H1 (cell line): ENCODE measurements around the gene TYSND1. TPM values are rescaled to one million over a fixed set of nuclear protein-coding genes. Genes with fewer than 3 reads are reported as not detected.

ENCODE experiments used
- CTCF ChIA-PET: fragments of 300-600 bp; sonication (Branson Sonifier 250); formaldehyde crosslinking; loops from one replicate; lab custom pipeline; 2021; ENCODE audit not compliant: partially characterized antibody; lab: Charles Lee
- POLR2A ChIA-PET: fragments of 300-600 bp; sonication (Branson Sonifier 250); formaldehyde crosslinking; loops from one replicate; lab custom pipeline; 2021; ENCODE audit warnings: inconsistent platforms; ENCODE audit not compliant: partially characterized antibody; lab: Charles Lee
- DNase-seq, 2 experiments: peaks; one replicate each; pipeline versions ENCODE4 v3.0.0 to v3.0.0-alpha.2; 2010 to 2022; ENCODE audit warnings: low spot score in 2 of 2, low read depth in 1 of 2, mixed read lengths in 1 of 2
- FAIRE-seq: peaks from 2 replicates; lab custom pipeline; 2011; peaks lifted over from hg19 to GRCh38; lab: Jason Lieb, UNC
- H2AFZ ChIP-seq: 2 replicates; pipeline ENCODE4 v1.8.1; 2012; ENCODE audit warnings: low read length, inconsistent platforms
- H2AK5ac ChIP-seq: 2 replicates; pipeline ENCODE4 v1.6.1; 2013; ENCODE audit warnings: low read depth, low read length
- H2BK120ac ChIP-seq: replicated peaks from 2 replicates; pipeline ENCODE3; 2013; ENCODE audit warnings: low read depth, low read length, inconsistent platforms
- H2BK12ac ChIP-seq: 2 replicates; pipeline ENCODE4 v1.6.1; 2013; ENCODE audit warnings: low read depth, low read length
- H2BK15ac ChIP-seq: 2 replicates; pipeline ENCODE4 v1.6.1; 2013; ENCODE audit warnings: low read length
- H2BK20ac ChIP-seq: 2 replicates; pipeline ENCODE4 v1.6.1; 2013; ENCODE audit warnings: low read length
- H2BK5ac ChIP-seq: 2 replicates; pipeline ENCODE4 v1.6.1; 2013; ENCODE audit warnings: low read depth, low read length
- H3K14ac ChIP-seq: 2 replicates; pipeline ENCODE4 v1.6.1; 2013; ENCODE audit warnings: inconsistent platforms; ENCODE audit not compliant: insufficient read length
- H3K18ac ChIP-seq: 2 replicates; pipeline ENCODE4 v1.6.1; 2013; ENCODE audit warnings: low read length; ENCODE audit errors: extremely low read depth
- H3K23ac ChIP-seq: 2 replicates; pipeline ENCODE4 v1.6.1; 2013; ENCODE audit warnings: inconsistent platforms; ENCODE audit not compliant: insufficient read length
- H3K23me2 ChIP-seq: 2 replicates; pipeline ENCODE4 v1.6.1; 2013; ENCODE audit warnings: low read depth, low read length
- H3K27ac ChIP-seq: 2 replicates; pipeline ENCODE4 v1.6.1; 2011; ENCODE audit warnings: low read depth, low read length, inconsistent platforms
- H3K27me3 ChIP-seq, 4 experiments: replicated peaks in 1 of 4; 1 replicate in 1 of 4; 2 replicates in 3 of 4; pipeline versions ENCODE4 v1.6.1 to v1.8.1; 2011 to 2013; ENCODE audit warnings: low read length in 3 of 4, mild to moderate bottlenecking in 3 of 4, inconsistent platforms in 2 of 4, mixed read lengths in 2 of 4, moderate library complexity in 1 of 4; ENCODE audit not compliant: control insufficient read depth in 3 of 4, insufficient read depth in 3 of 4; ENCODE audit errors: extremely low read depth in 1 of 4
- H3K36me3 ChIP-seq, 4 experiments: 2 replicates each; pipeline versions ENCODE4 v1.6.1 to v1.8.1; 2011 to 2013; ENCODE audit warnings: mild to moderate bottlenecking in 4 of 4, low read length in 3 of 4, moderate library complexity in 2 of 4, control low read depth in 1 of 4, inconsistent platforms in 1 of 4; ENCODE audit not compliant: insufficient read depth in 4 of 4, control insufficient read depth in 2 of 4
- H3K4ac ChIP-seq: replicated peaks from 2 replicates; pipeline ENCODE3; 2013; ENCODE audit warnings: low read length, low read depth, mixed read lengths, inconsistent platforms; ENCODE audit not compliant: insufficient read length
- H3K4me1 ChIP-seq, 4 experiments: replicated peaks in 1 of 4; 1 replicate in 1 of 4; 2 replicates in 3 of 4; pipeline versions ENCODE4 v1.6.1 to v1.8.1; 2011 to 2013; ENCODE audit warnings: low read length in 3 of 4, inconsistent platforms in 2 of 4, mixed read lengths in 1 of 4; ENCODE audit not compliant: insufficient read depth in 4 of 4, control insufficient read depth in 3 of 4
- H3K4me2 ChIP-seq, 2 experiments: 2 replicates each; pipeline versions ENCODE4 v1.6.1 to v1.8.1; 2011 to 2013; ENCODE audit warnings: low read depth in 2 of 2, low read length in 2 of 2, control low read depth in 1 of 2, inconsistent platforms in 1 of 2, mild to moderate bottlenecking in 1 of 2; ENCODE audit not compliant: insufficient read depth in 1 of 2
- H3K4me3 ChIP-seq, 4 experiments: fragments of 200-600, 300-600 bp in 1 of 4; sonication (generic), shearing (Covaris generic), sonication (Bioruptor Twin) in 1 of 4; 2 replicates each; pipeline versions ENCODE4 v1.5.1 to v1.8.1; 2011 to 2016; ENCODE audit warnings: low read length in 4 of 4, low read depth in 3 of 4, control low read depth in 2 of 4, inconsistent platforms in 2 of 4, mild to moderate bottlenecking in 2 of 4, mixed read lengths in 1 of 4, moderate library complexity in 1 of 4; ENCODE audit not compliant: insufficient read depth in 2 of 4; ENCODE audit errors: extremely low read depth in 1 of 4
- H3K56ac ChIP-seq: replicated peaks from 2 replicates; pipeline ENCODE3; 2013; ENCODE audit warnings: low read depth, mild to moderate bottlenecking, mixed read lengths, low read length, inconsistent platforms; ENCODE audit not compliant: insufficient read length
- H3K79me1 ChIP-seq: 2 replicates; pipeline ENCODE4 v1.6.1; 2013; ENCODE audit warnings: low read depth, low read length, control low read depth
- H3K79me2 ChIP-seq, 2 experiments: 2 replicates each; pipeline versions ENCODE4 v1.6.1 to v1.8.1; 2012 to 2013; ENCODE audit warnings: low read length in 2 of 2, mild to moderate bottlenecking in 2 of 2, inconsistent platforms in 1 of 2; ENCODE audit not compliant: insufficient read depth in 2 of 2, control insufficient read depth in 1 of 2
- H3K9ac ChIP-seq, 4 experiments: replicated peaks in 1 of 4; 1 replicate in 1 of 4; 2 replicates in 3 of 4; pipeline versions ENCODE4 v1.6.1 to v1.8.1; 2011 to 2013; ENCODE audit warnings: low read depth in 3 of 4, low read length in 3 of 4, control low read depth in 2 of 4, mild to moderate bottlenecking in 2 of 4, moderate library complexity in 2 of 4, inconsistent platforms in 1 of 4; ENCODE audit errors: extremely low read depth in 1 of 4
- H3K9me3 ChIP-seq, 2 experiments: 2 replicates each; pipeline versions ENCODE4 v1.6.1 to v1.8.1; 2012 to 2013; ENCODE audit warnings: mild to moderate bottlenecking in 2 of 2, moderate library complexity in 2 of 2, control low read depth in 1 of 2, inconsistent platforms in 1 of 2, low read depth in 1 of 2, low read length in 1 of 2, mixed read lengths in 1 of 2; ENCODE audit not compliant: insufficient read depth in 2 of 2
- H4K20me1 ChIP-seq, 2 experiments: replicated peaks in 1 of 2; 2 replicates each; pipeline versions ENCODE3 to v1.8.1; 2011 to 2013; ENCODE audit warnings: inconsistent platforms in 2 of 2, low read length in 2 of 2, mild to moderate bottlenecking in 1 of 2; ENCODE audit not compliant: insufficient read depth in 2 of 2, control insufficient read depth in 1 of 2
- H4K5ac ChIP-seq: 2 replicates; pipeline ENCODE4 v1.6.1; 2013; ENCODE audit warnings: low read length, low read depth, mixed read lengths, inconsistent platforms; ENCODE audit not compliant: insufficient read length
- H4K8ac ChIP-seq: 2 replicates; pipeline ENCODE4 v1.8.0; 2013; ENCODE audit warnings: mild to moderate bottlenecking, moderate library complexity, low read length, inconsistent platforms; ENCODE audit not compliant: insufficient read depth; ENCODE audit errors: extremely low read depth
- H4K91ac ChIP-seq: replicated peaks from 2 replicates; pipeline ENCODE3; 2013; ENCODE audit warnings: low read length, mixed read lengths, inconsistent platforms; ENCODE audit not compliant: insufficient read length
- CHD2 ChIP-seq: IDR thresholded peaks from 2 replicates; pipeline ENCODE4 v1.6.1; 2012; ENCODE audit warnings: low read length, improper control_type of control experiment
- GTF2F1 ChIP-seq: IDR thresholded peaks from 2 replicates; pipeline ENCODE4 v1.6.1; 2012; ENCODE audit warnings: low read depth, low read length, improper control_type of control experiment, borderline replicate concordance
- NANOG ChIP-seq: IDR thresholded peaks from 2 replicates; pipeline ENCODE4 v1.6.1; 2011; ENCODE audit warnings: low read length, low read depth, mild to moderate bottlenecking, inconsistent platforms; ENCODE audit not compliant: insufficient read depth, poor library complexity, severe bottlenecking
- RBBP5 ChIP-seq: IDR thresholded peaks from 2 replicates; pipeline ENCODE4 v1.7.1; 2012; ENCODE audit warnings: low read depth, mild to moderate bottlenecking, inconsistent platforms, low read length, moderate library complexity, borderline replicate concordance
- RXRA ChIP-seq: IDR thresholded peaks from 2 replicates; pipeline ENCODE4 v1.6.1; 2011; ENCODE audit warnings: low read depth, mild to moderate bottlenecking, low read length, moderate library complexity; ENCODE audit not compliant: insufficient read depth
- SIX5 ChIP-seq: IDR thresholded peaks from 2 replicates; pipeline ENCODE4 v1.6.1; 2011; ENCODE audit warnings: mild to moderate bottlenecking, low read depth, low read length
- SP2 ChIP-seq: IDR thresholded peaks from 2 replicates; pipeline ENCODE4 v1.6.1; 2012; ENCODE audit warnings: mild to moderate bottlenecking, low read length, inconsistent platforms
- SP4 ChIP-seq: IDR thresholded peaks from 2 replicates; pipeline ENCODE4 v1.6.1; 2012; ENCODE audit warnings: low read length, inconsistent platforms
- WGBS, 2 experiments: shearing (Covaris generic) in 1 of 2; methylation state at CpG; one replicate each; pipeline versions ENCODE4 v1.1.6 to v1.1.7; 2013 to 2015; ENCODE audit warnings: low lambda C conversion rate in 2 of 2, mixed read lengths in 2 of 2, inconsistent platforms in 1 of 2, low coverage in 1 of 2, missing lambda C conversion rate in 1 of 2; ENCODE audit not compliant: insufficient replicate concordance in 2 of 2, insufficient coverage in 1 of 2, insufficient read length in 1 of 2; ENCODE audit errors: extremely low coverage in 1 of 2, missing lambda C conversion rate in 1 of 2; 5-methylcytosine and 5-hydroxymethylcytosine counted together
- polyA plus RNA-seq, 7 experiments: library from polyadenylated mRNA; depleted of rRNA in 3 of 7; stranded (reverse) in 5 of 7; unstranded in 2 of 7; fragments of >200 nt in 5 of 7; fragments of 200-250 nt in 2 of 7; gene quantifications; 1 replicate in 5 of 7; 2 replicates in 1 of 7; 4 replicates in 1 of 7; pipeline versions ENCODE4 v1.2.1 to v1.2.3, GENCODE V29; 2011 to 2013; ENCODE audit warnings: missing spikeins in 2 of 7, mixed read lengths in 2 of 7
- total RNA-seq: library from RNA; stranded (reverse); fragmentation: NEBNext Ultra II Directional; extraction: Animal tissue kit (Norgen Biotek cat#: 25700); gene quantifications from 2 replicates; pipeline ENCODE4 v1.2.1, GENCODE V29; 2021
- TF ChIP-seq, protein P1 (sequence below), 3 experiments: IDR thresholded peaks; 1 replicate in 2 of 3; 2 replicates in 1 of 3; pipeline versions ENCODE4 v1.5.1 to v1.6.1; 2011; ENCODE audit warnings: low read length in 3 of 3, mild to moderate bottlenecking in 3 of 3, inconsistent platforms in 2 of 3, low read depth in 1 of 3, moderate library complexity in 1 of 3; ENCODE audit not compliant: insufficient read depth in 1 of 3; ENCODE audit errors: control extremely low read depth in 1 of 3

TYSND1 gene
- total and polyA plus RNA-seq, 2 of the 8 experiments (the other 6 are each of a cell fraction or from before 2014, with no cell fraction given) = 11.9 to 15.0 TPM

DNA sequence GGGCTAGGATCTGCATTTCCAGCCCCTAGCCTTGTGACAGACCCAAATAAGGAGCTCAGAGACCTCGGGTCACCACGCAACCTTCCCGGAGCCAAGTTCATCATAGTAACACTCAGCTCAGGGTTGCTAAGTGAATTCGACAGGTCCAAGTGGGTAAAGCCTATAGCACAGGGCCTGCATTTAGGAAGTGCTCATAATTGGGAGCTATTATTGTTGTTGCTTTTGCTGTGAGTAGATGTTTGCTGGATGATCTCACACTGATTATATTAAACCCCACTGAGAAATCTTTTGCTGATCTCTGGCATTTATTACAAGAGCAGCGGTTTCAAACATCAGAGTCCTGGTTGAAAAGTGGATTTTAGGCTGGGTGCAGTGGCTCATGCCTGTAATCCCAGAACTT lies 44.1 kb upstream of the TYSND1 start:
- no peak overlapping the region for H2AK5ac ChIP-seq
- FAIRE-seq (no peak), DNase-seq (no peak)
- POLR2A ChIA-PET = interaction anchor here (0.7 kb wide), 1 partner anchor 10 kb away, joined by 3 read pairs; no protein-coding TSS in a partner anchor
- H4K91ac ChIP-seq = no peak overlapping the region
- H3K4me3 ChIP-seq = no peak overlapping the region
- no peak overlapping the region for H3K9ac ChIP-seq
- no peak overlapping the region for H2BK120ac ChIP-seq
- H3K14ac ChIP-seq = no peak overlapping the region
- no peak overlapping the region for H2BK15ac ChIP-seq
- H3K36me3 ChIP-seq = no peaks in the 10 kb centered on the region
- H4K8ac ChIP-seq = no peak overlapping the region
- no peak overlapping the region for H3K56ac ChIP-seq
- H3K4ac ChIP-seq = no peak overlapping the region
- H3K27me3 ChIP-seq = 0 out of 7 replicates have a peak, but pooled peaks cover 0 to 3% (median 0%) of the 10 kb centered on the region in 4 experiments
- H3K79me1 ChIP-seq = no peaks in the 10 kb centered on the region
- H4K20me1 ChIP-seq = no peaks in the 10 kb centered on the region
- no peak overlapping the region for H3K4me2 ChIP-seq
- no peaks in the 10 kb centered on the region for H3K9me3 ChIP-seq
- H3K79me2 ChIP-seq = no peaks in the 10 kb centered on the region
- H4K5ac ChIP-seq = no peak overlapping the region
- H3K18ac ChIP-seq = no peak overlapping the region
- H3K23ac ChIP-seq = no peak overlapping the region
- 89% methylated on average over 5 of the region's 5 CpGs; no CpG with 5 or more reads in 1 of the 2 experiments for WGBS, 2 experiments
- H3K4me1 ChIP-seq = no peaks in the 10 kb centered on the region
- no peak overlapping the region for H2BK5ac ChIP-seq
- H2BK12ac ChIP-seq = no peak overlapping the region
- H2AFZ ChIP-seq = no peak overlapping the region
- H3K27ac ChIP-seq = no peak overlapping the region
- CTCF ChIA-PET = interaction anchor here (0.9 kb wide), 1 partner anchor 31 kb away, joined by 3 read pairs; no protein-coding TSS in a partner anchor
- TF ChIP-seq GTF2F1 (no peak), SP4 (no peak), SIX5 (no peak), NANOG (no peak), CHD2 (no peak), RBBP5 (no peak), SP2 (no peak), RXRA (no peak)
- TF ChIP-seq, protein P1, sequence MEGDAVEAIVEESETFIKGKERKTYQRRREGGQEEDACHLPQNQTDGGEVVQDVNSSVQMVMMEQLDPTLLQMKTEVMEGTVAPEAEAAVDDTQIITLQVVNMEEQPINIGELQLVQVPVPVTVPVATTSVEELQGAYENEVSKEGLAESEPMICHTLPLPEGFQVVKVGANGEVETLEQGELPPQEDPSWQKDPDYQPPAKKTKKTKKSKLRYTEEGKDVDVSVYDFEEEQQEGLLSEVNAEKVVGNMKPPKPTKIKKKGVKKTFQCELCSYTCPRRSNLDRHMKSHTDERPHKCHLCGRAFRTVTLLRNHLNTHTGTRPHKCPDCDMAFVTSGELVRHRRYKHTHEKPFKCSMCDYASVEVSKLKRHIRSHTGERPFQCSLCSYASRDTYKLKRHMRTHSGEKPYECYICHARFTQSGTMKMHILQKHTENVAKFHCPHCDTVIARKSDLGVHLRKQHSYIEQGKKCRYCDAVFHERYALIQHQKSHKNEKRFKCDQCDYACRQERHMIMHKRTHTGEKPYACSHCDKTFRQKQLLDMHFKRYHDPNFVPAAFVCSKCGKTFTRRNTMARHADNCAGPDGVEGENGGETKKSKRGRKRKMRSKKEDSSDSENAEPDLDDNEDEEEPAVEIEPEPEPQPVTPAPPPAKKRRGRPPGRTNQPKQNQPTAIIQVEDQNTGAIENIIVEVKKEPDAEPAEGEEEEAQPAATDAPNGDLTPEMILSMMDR (IDR thresholded peaks at IDR 0.05; ENCODE audit: control extremely low read depth in 1 of 3, insufficient read depth in 1 of 3, low read depth in 1 of 3, low read length in 3 of 3) = no peak
- no peak overlapping the region for H2BK20ac ChIP-seq
- H3K23me2 ChIP-seq = no peaks in the 10 kb centered on the region
